ENCODE results near the gene DYRK1B.

Gene DYRK1B

GRCh38 chr19:39826311-39826945 lies 7.5 kb downstream of the DYRK1B start:
- H3K9me3 ChIP-seq: no peaks in the 10 kb centered on the region
- no peak overlapping the region for H3K4me3 ChIP-seq (ENCODE audit: low read depth in 1 of 2, low read length in 1 of 2)
- H3K27me3 ChIP-seq: no peaks in the 10 kb centered on the region
- no peak for TF ChIP-seq CTCF (IDR thresholded peaks at IDR 0.05)
- peaks cover 50% of the 10 kb centered on the region for H3K36me3 ChIP-seq
- peaks cover 16 to 17% of the 10 kb centered on the region in 2 experiments for H3K4me1 ChIP-seq (ENCODE audit: control insufficient read depth in 1 of 2, insufficient read depth in 1 of 2, low read depth in 1 of 2, low read length in 1 of 2)
- H3K27ac ChIP-seq: no peak overlapping the region

- peaks cover 16 to 17% of the 10 kb centered on the region in 2 experiments for H3K4me1 ChIP-seq (ENCODE audit: control insufficient read depth in 1 of 2, insufficient read depth in 1 of 2, low read depth in 1 of 2, low read length in 1 of 2)
Observed at GRCh38 chr19:39825531-39826076, 8.4 kb downstream of the DYRK1B start.

DNA sequence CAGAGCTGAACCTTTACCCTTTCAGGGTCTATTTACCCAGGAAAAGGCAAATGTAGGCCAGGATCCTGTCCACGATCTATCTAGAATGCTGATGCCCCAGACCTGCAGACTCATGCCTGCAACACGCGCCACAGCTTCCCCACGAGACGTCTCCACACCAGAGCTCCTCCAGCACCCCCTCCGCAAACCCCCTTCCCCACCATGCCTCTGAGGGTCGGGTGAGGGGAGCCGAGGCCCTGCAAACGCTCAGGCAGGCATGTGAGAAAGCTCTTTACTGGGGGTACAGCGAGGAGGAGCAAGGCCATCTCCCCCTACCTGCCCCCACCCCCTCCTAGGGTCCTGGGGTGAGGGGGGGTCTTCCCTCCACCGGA lies 8.9 kb downstream of the DYRK1B start:
- Histone ChIP-seq H3K4me1 (ENCODE audit: control insufficient read depth in 1 of 2, insufficient read depth in 1 of 2, low read depth in 1 of 2, low read length in 1 of 2) (peaks cover 16 to 17% of the 10 kb centered on the region in 2 experiments), H3K36me3 (peaks cover 43% of the 10 kb centered on the region), H3K27me3 (no peaks in the 10 kb centered on the region), H3K4me3 (ENCODE audit: low read depth in 1 of 2, low read length in 1 of 2) (peak overlapping the region; percentile 64 to 65), H3K27ac (peak overlapping the region; percentile 58), H3K9me3 (no peaks in the 10 kb centered on the region)
- no peak for TF ChIP-seq CTCF (IDR thresholded peaks at IDR 0.05)

More at GRCh38 chr19:39825531-39826076, 8.4 kb downstream of the DYRK1B start:
- Histone ChIP-seq H3K27ac (no peak overlapping the region), H3K9me3 (no peaks in the 10 kb centered on the region), H3K36me3 (peaks cover 48% of the 10 kb centered on the region), H3K27me3 (no peaks in the 10 kb centered on the region), H3K4me3 (ENCODE audit: low read depth in 1 of 2, low read length in 1 of 2) (no peak overlapping the region)
- no peak for TF ChIP-seq CTCF (IDR thresholded peaks at IDR 0.05)

DNA sequence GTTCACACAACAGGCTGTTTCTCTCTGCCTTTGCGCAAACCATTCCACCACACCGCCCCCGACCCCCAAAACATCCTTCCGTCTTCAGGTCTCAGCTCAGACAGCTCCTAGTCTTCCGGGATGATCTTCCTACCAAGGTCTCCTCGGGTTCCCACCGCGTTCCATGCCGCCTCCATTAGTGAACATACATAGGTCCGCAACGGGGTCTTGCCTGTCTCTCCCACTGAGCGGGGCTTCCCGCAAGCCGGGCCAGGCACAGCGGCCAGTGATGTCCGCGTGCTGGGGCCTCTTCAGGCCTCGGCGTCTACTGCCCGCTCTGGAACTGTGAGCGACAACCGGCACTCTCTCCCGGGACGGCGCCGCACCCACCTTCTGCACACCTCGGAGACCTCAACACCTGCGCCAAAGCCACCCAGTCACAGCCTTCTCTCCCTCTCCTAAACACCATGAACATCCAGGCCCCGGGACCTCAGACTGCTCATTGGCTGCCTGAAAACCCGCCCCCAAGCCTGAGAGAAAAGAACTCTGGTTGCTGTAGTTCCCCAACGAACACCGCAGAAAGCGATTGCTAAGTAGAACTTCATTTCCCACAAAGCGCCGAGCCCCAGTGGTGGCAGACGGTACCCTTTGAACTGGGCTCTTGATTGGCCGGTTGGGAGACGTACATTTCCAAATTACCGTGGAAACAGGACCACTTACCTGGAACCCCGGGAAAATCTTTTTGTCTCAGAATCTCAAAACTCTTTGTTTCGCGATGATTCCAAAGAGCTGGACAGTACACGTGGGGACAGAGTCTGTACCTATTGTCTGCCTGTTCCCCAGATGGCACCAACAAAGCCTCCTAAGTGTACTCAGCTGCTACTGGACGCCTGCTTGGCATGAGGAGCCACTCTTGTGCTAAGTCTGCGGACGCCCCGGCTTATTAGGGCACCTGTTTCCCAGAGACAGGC lies 9.5 kb downstream of the DYRK1B start:
- peaks cover 36% of the 10 kb centered on the region for H3K36me3 ChIP-seq
- TF ChIP-seq CTCF (IDR thresholded peaks at IDR 0.05): no peak
- peak overlapping the region; percentile 58 for H3K27ac ChIP-seq
- peak overlapping the region; percentile 64 to 65 for H3K4me3 ChIP-seq (ENCODE audit: low read depth in 1 of 2, low read length in 1 of 2)
- no peaks in the 10 kb centered on the region for H3K9me3 ChIP-seq
- H3K27me3 ChIP-seq: no peaks in the 10 kb centered on the region
- peaks cover 16 to 17% of the 10 kb centered on the region in 2 experiments for H3K4me1 ChIP-seq (ENCODE audit: control insufficient read depth in 1 of 2, insufficient read depth in 1 of 2, low read depth in 1 of 2, low read length in 1 of 2)

DNA sequence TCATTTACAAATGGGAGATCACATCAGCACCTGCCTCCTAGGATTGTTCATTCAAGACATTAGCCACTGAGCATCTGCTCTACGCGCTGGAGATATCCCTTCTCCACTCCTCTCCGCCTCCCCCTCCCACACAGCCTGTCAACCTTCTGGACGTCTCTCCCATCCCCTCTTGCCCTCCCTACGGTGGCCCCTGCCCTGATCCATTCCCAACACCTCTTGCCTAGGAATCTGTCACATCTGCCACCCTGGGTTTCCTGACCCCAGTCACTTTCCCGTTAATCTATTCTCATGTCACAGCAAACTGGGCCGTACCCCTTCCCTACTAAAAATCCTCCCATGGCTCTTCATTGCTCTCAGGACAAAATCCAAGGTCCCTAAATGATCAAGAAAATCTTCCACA lies 10.3 kb downstream of the DYRK1B start:
- Histone ChIP-seq H3K4me3 (ENCODE audit: low read depth in 1 of 2, low read length in 1 of 2) (peak overlapping the region; percentile 64 to 65), H3K36me3 (peaks cover 33% of the 10 kb centered on the region), H3K4me1 (ENCODE audit: control insufficient read depth in 1 of 2, insufficient read depth in 1 of 2, low read depth in 1 of 2, low read length in 1 of 2) (peaks cover 16 to 17% of the 10 kb centered on the region in 2 experiments), H3K27me3 (no peaks in the 10 kb centered on the region), H3K9me3 (no peaks in the 10 kb centered on the region), H3K27ac (no peak overlapping the region)
- no peak for TF ChIP-seq CTCF (IDR thresholded peaks at IDR 0.05)
